GM12892 (cell line): ENCODE results near the gene ARHGAP9.

Source experiments
- POLR2A ChIP-seq: IDR thresholded peaks from 2 replicates; pipeline ENCODE4 v1.6.1; 2011; ENCODE audit warnings: low read depth, low read length, control low read depth
- POLR2AphosphoS5 ChIP-seq: IDR thresholded peaks from 2 replicates; pipeline ENCODE4 v1.6.1; 2011; ENCODE audit warnings: low read depth, low read length, control low read depth
- TAF1 ChIP-seq: IDR thresholded peaks from 2 replicates; pipeline ENCODE4 v1.6.1; 2011; ENCODE audit warnings: low read depth, mild to moderate bottlenecking, control low read depth, low read length, borderline replicate concordance

GRCh38 chr12:57497223-57498131, 17.8 kb upstream of the ARHGAP9 start:
- no peak for TF ChIP-seq POLR2AphosphoS5
- no peak for TF ChIP-seq TAF1
- TF ChIP-seq POLR2A: peak; percentile 15; the same call in 1 of the 2 replicates
